Sigmoid colon (tissue), 7 donors: ENCODE results near the gene PPM1M. TPM values are rescaled to one million over a fixed set of nuclear protein-coding genes. Genes with fewer than 3 reads are reported as not detected.

Experiments
- DNase-seq: peaks from one replicate; pipeline ENCODE4 v3.0.0-alpha.2; 2019
- H3K27ac ChIP-seq, 4 donors: fragments of 200-600 bp; sonication (generic); one replicate each; pipeline ENCODE4 v1.5.1; 2016 to 2019; ENCODE audit warnings: mild to moderate bottlenecking in 1 of 4
- H3K27me3 ChIP-seq, 3 donors: fragments of 200-600 bp; sonication (generic); one replicate each; pipeline ENCODE4 v1.5.1; 2019; ENCODE audit warnings: mild to moderate bottlenecking in 1 of 3
- H3K36me3 ChIP-seq, 4 donors: fragments of 200-600 bp; sonication (generic); one replicate each; pipeline ENCODE4 v1.5.1; 2016 to 2019
- H3K4me1 ChIP-seq, 4 donors: fragments of 200-600 bp; sonication (generic); one replicate each; pipeline ENCODE4 v1.5.1; 2017 to 2019
- H3K4me3 ChIP-seq, 4 donors: fragments of 200-600 bp; sonication (generic); one replicate each; pipeline ENCODE4 v1.5.1; 2017 to 2019; ENCODE audit warnings: mild to moderate bottlenecking in 2 of 4, moderate library complexity in 1 of 4
- H3K9me3 ChIP-seq, 4 donors: fragments of 200-600 bp in 3 of 4; sonication (generic) in 3 of 4; one replicate each; pipeline versions ENCODE4 v1.5.1 to v1.6.1; 2013 to 2019
- CTCF ChIP-seq, 4 experiments: fragments of 450-650 bp in 3 of 4; fragments of 200-600 bp in 1 of 4; IDR thresholded peaks; one replicate each; pipeline ENCODE4 v1.5.1; 2016 to 2019; ENCODE audit warnings: antibody characterized with exemption in 4 of 4, mild to moderate bottlenecking in 3 of 4, moderate library complexity in 2 of 4
- EP300 ChIP-seq, 4 donors: sonication (generic); formaldehyde crosslinking; IDR thresholded peaks; one replicate each; pipeline ENCODE4 v1.6.1; 2017; ENCODE audit warnings: antibody characterized with exemption in 4 of 4
- POLR2A ChIP-seq, 2 donors: fragments of 450-650 bp; IDR thresholded peaks; one replicate each; pipeline ENCODE4 v1.6.1; 2016; ENCODE audit warnings: antibody characterized with exemption in 2 of 2, mild to moderate bottlenecking in 2 of 2, moderate library complexity in 2 of 2
- POLR2AphosphoS5 ChIP-seq, 4 donors: sonication (generic); formaldehyde crosslinking; IDR thresholded peaks; one replicate each; pipeline ENCODE4 v1.6.1; 2017; ENCODE audit warnings: antibody characterized with exemption in 4 of 4
- WGBS, 2 donors: extraction: QIAGEN DNeasy Blood & Tissue Kit; methylation state at CpG; one replicate each; pipeline ENCODE4 v1.1.7; 2013; 5-methylcytosine and 5-hydroxymethylcytosine counted together
- intact Hi-C: fragments of 100-400 bp; cut with DNase I; formaldehyde crosslinking; loops from one replicate; pipeline ENCODE4 v1.15.1; 2023
- polyA plus RNA-seq, 3 donors: library from polyadenylated mRNA; stranded (reverse); fragments of 200-250 nt; gene quantifications; one replicate each; pipeline ENCODE4 v1.2.3, GENCODE V29; 2013
- total RNA-seq, 4 donors: library from RNA; depleted of rRNA; stranded (reverse); fragments of >200 nt; gene quantifications; one replicate each; pipeline ENCODE4 v1.1.0, GENCODE V29; 2016
- donor health status: healthy with polysubstance abuse.
- donor health status: Bipolar disorder and iron deficiency.
- donor health status: healthy.

PPM1M gene
- total and polyA plus RNA-seq, 7 donors, result 5.8 to 28.2 (median 21.7) TPM

- no peak for DNase-seq
- 91 to 96% methylated on average over 4 of the region's 4 CpGs for WGBS, 2 donors
- peaks cover 58 to 100% (median 91%) of the 10 kb centered on the region in 4 donors for H3K36me3 ChIP-seq
- H3K27me3 ChIP-seq, result no peaks in the 10 kb centered on the region
- H3K9me3 ChIP-seq, result no peaks in the 10 kb centered on the region
- intact Hi-C loops, result no loop called here
- H3K4me1 ChIP-seq, result no peaks in the 10 kb centered on the region
- no peak for TF ChIP-seq POLR2AphosphoS5 (IDR thresholded peaks at IDR 0.05)
- TF ChIP-seq EP300 (IDR thresholded peaks at IDR 0.05), result no peak
- no peak for TF ChIP-seq POLR2A (IDR thresholded peaks at IDR 0.05)
- TF ChIP-seq CTCF (IDR thresholded peaks at IDR 0.05), result no peak
- H3K27ac ChIP-seq, result no peak overlapping the region
- no peak overlapping the region for H3K4me3 ChIP-seq
These were observed 37.0 kb upstream of the PPM1M start for GRCh38 chr3:52208556-52208955.

- no peak for DNase-seq
- no peak for TF ChIP-seq EP300 (IDR thresholded peaks at IDR 0.05)
- TF ChIP-seq CTCF (IDR thresholded peaks at IDR 0.05), result no peak
- no peak for TF ChIP-seq POLR2AphosphoS5 (IDR thresholded peaks at IDR 0.05)
- no peak for TF ChIP-seq POLR2A (IDR thresholded peaks at IDR 0.05)
- Histone ChIP-seq H3K27me3 (no peaks in the 10 kb centered on the region), H3K4me3 (no peak overlapping the region), H3K36me3 (peaks cover 61 to 100% (median 90%) of the 10 kb centered on the region in 4 donors), H3K4me1 (no peaks in the 10 kb centered on the region), H3K27ac (no peak overlapping the region), H3K9me3 (no peaks in the 10 kb centered on the region)
- intact Hi-C loops, result no loop called here
These were observed 35.5 kb upstream of the PPM1M start for GRCh38 chr3:52210037-52210436.

- H3K27me3 ChIP-seq, result no peaks in the 10 kb centered on the region
- H3K36me3 ChIP-seq, result peaks cover 60 to 100% (median 88%) of the 10 kb centered on the region in 4 donors
- DNase-seq, result no peak
- no peaks in the 10 kb centered on the region for H3K9me3 ChIP-seq
- 29 to 68% methylated on average over 6 of the region's 6 CpGs for WGBS, 2 donors
- intact Hi-C loops, result no loop called here
- TF ChIP-seq POLR2AphosphoS5 (IDR thresholded peaks at IDR 0.05), result no peak
- TF ChIP-seq CTCF (IDR thresholded peaks at IDR 0.05), result no peak
- no peak for TF ChIP-seq POLR2A (IDR thresholded peaks at IDR 0.05)
- no peak for TF ChIP-seq EP300 (IDR thresholded peaks at IDR 0.05)
- no peak overlapping the region for H3K27ac ChIP-seq
- H3K4me3 ChIP-seq, result no peak overlapping the region
- no peaks in the 10 kb centered on the region for H3K4me1 ChIP-seq
These were observed 35.0 kb upstream of the PPM1M start for GRCh38 chr3:52210550-52211046.

GRCh38 chr3:52211268-52211891 is 34.2 kb upstream of the PPM1M start:
- no peak for DNase-seq
- intact Hi-C loops, result no loop called here
- Histone ChIP-seq H3K27me3 (no peaks in the 10 kb centered on the region), H3K4me3 (no peak overlapping the region), H3K27ac (no peak overlapping the region), H3K36me3 (peaks cover 60 to 92% (median 82%) of the 10 kb centered on the region in 4 donors), H3K4me1 (peaks cover 0 to 5% (median 3%) of the 10 kb centered on the region in 4 donors), H3K9me3 (no peaks in the 10 kb centered on the region)
- WGBS, 2 donors, result 95 to 97% methylated on average over 18 of the region's 18 CpGs
- TF ChIP-seq POLR2AphosphoS5 (IDR thresholded peaks at IDR 0.05), result no peak
- TF ChIP-seq EP300 (IDR thresholded peaks at IDR 0.05), result no peak
- no peak for TF ChIP-seq CTCF (IDR thresholded peaks at IDR 0.05)
- TF ChIP-seq POLR2A (IDR thresholded peaks at IDR 0.05), result no peak
